Activated CD8-positive, alpha-beta memory T cell treated with anti-CD3 and anti-CD28 coated beads for 1 hour (primary cell): Measurements from ENCODE around the gene SLC6A19.

Experiments
- DNase-seq, 2 donors: peaks; one replicate each; pipeline ENCODE4 v3.0.0-alpha.2; 2020; ENCODE audit warnings: low read depth in 1 of 2; ENCODE audit errors: extremely low read depth in 1 of 2

Gene SLC6A19

DNA sequence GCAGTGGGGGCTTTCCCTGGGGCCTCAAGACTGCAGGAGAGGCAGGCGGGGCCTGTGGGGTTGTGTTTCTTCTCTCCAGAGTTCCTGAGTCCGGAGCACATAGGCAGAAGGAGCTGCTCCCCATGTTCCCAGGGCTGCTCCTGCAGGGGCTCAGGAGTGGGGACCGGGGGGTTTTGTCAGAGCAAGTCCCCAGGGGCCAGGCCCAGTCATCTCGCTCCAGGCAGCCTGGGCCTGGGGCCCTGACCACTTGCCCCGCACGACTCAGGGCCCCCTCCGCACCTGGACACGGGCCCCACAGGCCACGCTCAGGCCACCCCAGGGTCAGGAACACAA, 22.0 kb upstream of the SLC6A19 start:
- no peak for DNase-seq

DNA sequence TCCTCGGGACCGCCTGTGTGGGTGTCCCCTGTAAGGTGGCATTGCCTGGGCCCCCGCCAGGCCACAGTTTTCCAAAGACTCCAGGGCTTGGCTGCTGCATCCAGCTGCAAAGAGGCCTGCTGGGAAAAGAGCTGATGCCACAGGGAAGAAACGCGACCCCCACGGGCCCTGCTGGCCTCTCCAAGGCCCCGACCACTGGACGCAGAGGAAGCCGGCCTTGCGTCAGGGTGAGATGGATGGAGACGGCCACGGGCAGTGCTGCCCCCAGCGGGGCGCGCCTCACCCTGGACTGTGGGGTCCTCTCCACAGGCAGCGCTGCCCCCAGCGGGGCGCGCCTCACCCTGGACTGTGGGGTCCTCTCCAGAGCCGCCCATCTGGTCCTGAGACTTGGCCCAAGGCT, 21.3 kb upstream of the SLC6A19 start:
- DNase-seq: no peak

DNA sequence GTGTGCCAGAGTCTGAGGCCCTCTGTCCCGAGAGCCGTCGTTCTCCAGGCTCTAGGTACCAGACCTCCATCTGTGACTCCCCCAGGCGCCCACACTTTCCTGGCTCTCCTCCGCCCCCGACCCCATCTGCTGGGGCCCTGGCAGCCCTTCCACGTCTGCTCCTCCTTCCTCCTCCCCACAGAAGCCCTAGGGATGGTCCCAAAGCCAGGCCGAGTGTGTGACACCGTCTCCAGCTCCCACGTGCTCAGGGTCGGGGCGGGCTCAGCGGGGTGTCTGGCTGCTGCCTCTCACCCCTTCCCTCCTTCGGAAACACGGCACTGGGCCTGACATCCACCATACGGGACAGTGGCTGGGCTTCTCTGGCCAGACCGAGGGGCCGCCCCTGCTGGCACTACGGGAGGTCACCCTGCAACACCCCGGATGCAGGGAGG, 20.5 kb upstream of the SLC6A19 start:
- no peak for DNase-seq

DNA sequence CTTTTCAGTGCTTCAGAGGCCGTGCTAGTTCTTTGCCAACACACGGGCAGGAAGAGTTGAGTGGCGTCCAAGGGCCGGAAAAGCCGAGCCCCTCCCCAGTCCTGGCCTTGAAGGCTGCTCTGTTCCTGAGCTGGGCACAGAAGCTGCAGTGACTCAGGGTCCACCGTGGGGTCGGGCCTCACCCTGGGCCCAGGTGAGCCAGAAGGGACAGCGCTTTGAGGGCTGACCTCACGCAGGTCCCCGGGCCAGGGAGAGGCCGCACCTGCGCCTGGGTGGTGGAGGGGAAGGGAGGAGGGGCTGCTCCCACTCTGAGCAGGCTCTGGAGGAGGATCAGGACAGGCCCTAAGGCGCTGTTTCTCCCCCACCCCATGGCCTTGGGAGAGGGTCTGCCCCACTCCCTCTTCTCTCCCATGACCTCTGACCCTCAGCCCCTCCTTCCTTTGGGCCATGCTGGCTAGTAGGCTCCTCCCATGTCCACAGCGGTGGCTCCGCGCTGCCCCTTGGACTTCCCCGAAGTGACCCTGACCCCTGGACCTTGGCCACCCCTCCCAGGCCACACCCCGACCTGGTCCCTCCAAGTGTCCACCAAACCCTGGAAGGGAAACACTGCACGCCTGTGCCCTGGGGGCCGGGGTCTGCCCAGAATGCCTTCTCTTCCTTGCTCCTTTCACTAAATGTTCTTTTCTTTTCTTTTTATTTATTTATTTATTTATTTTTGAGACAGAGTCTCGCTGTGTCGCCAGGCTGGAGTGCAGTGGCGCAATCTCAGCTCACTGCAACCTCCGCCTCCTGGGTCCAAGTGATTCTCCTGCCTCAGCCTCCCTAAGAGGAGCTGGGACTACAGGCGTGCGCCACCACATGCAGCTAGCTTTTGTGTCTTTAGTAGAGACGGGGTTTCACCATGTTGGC, 19.7 kb upstream of the SLC6A19 start:
- DNase-seq: no peak

DNA sequence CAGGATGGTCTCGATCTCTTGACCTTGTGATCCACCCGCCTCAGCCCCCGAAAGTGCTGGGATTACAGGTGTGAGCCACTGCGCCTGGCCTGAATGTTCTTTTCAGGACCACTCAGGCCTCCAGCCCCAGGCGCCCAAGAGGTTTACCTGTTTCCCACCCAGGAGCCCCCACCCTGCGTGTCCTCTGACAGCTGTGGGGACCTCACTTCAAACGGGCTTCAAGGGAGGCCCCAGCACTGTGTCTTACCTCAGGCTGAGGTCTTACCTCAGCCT, 19.1 kb upstream of the SLC6A19 start:
- DNase-seq: no peak

DNA sequence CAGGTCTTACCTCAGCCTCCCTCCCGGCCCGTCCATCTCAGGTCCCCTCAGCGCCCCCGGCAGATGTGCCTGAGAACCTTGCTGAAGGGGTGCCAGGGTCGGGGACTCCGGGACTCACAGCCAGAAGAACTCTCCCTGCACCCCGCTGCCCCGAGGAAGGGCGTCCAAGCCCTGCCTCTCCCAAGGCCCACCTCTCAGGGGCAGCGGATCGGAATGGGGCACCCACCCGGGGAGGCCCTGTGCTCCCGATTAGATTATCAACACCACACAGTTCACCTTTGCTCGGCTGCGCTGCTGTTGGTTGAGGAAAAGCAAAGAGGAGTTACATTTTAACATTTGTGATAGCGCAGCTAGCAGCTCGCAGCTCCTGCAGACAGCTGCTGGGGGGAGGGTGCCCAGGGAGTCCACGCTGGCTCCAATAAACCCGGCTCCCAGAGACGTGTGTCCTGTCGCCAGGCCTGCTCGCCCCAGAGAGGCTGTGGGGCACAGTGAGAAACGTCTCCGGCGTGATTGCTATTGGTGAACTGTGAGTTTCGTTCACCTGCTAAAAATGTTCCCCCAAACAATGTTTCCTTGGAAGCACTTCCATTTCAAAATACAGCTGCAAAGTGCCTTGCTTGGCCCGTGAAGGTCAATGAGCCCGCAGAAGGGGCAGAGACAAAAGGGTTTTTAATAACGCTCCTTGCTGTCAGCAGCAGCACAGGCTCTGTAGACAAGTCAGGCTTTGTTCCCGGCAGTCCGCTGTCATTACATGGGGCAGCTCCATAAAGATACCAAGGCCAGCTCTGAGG, 18.6 kb upstream of the SLC6A19 start:
- no peak for DNase-seq

DNA sequence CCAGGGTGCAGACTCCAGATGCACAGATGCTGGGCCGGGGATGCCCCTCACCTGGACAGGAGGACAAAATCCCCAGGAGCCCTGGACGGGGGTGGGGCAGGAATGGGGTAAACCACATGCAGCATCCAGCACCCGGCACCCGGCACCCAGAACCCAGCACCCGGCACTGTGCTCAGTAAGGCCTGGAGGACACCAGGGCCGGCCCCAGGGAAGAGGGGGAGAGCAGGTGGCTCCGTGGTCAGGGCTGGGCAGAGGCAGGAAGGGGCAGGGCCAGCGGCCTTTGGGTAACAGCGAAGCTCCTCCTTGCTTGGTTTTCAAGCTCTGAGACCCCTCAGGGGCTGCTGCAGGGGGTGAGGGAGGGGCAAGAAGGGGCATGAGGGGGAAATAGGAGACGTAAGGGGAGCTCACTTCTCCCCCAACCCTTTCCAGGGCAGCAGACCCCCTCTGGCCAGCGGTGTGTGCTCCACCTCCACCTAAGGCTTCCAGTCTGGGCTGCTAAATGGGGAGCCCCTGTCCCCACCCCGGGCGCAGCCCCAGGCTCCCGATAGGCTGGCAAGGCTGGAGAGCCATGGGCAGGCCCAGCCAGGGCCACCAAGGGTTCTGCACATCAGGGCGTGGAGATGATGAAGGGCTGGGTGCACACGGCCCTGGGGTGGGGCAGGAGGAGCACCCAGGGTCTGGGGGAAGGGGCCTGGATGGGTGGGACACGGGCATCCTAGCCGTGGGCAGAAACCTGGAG, 17.8 kb upstream of the SLC6A19 start:
- DNase-seq: no peak

DNA sequence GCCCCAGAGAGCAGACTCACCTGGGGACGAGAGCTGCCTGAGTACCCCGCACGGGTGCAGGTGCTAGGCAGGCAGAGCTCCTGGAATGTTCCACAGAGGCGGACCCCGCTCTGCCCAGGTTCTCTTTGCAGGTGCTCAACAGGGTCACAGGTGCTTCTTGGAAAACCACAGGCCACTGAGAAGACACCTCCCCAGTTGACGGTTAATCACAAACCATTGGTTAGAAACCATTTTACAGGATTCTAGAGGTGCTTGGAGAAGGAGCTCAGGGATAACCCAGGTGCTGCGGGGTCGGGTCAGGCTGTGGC, 17.3 kb upstream of the SLC6A19 start:
- DNase-seq: no peak

DNA sequence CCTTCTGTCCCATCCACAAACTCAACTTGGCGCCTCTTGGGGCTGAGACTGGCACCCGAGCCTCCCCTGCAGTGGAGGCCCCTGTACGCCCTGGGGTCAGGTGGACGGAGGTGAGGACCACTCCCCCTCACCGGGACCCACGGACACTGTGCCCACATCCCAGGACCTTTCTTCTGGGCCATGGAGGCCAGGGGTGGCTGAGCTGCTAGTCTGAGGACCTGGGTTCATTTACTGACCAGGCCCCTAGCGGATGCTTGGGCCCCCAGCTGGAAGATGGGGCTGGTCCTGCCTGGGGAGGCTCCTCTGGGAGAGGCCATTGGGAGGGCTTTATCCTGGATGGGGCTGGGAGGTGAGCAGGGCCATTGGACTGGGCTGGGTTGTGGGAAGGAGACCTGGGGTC, 16.9 kb upstream of the SLC6A19 start:
- no peak for DNase-seq

DNA sequence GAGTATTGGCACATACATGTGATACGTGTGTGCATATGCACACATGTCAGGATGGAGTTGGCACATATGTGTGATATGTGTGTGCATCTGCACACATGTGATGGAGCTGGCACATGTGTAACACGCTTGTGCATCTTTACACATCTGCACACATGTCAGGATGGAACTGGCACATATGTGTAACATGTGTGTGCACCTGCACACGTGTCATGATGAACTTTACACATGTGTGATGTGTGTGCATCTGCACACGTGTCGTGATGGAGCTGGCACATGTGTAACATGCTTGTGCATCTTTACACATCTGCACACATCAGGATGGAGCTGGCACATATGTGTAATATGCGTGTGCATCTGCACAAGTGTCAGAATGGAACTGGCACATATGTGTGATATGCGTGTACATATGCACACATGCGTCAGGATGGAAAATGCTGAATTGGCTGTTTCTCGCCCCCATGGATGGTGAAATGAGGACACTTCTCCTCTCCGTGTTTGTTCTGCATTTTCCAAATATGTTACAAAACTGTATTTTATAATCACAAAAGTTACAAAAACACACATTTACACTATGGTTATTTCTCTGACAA, 16.3 kb upstream of the SLC6A19 start:
- DNase-seq: no peak

DNA sequence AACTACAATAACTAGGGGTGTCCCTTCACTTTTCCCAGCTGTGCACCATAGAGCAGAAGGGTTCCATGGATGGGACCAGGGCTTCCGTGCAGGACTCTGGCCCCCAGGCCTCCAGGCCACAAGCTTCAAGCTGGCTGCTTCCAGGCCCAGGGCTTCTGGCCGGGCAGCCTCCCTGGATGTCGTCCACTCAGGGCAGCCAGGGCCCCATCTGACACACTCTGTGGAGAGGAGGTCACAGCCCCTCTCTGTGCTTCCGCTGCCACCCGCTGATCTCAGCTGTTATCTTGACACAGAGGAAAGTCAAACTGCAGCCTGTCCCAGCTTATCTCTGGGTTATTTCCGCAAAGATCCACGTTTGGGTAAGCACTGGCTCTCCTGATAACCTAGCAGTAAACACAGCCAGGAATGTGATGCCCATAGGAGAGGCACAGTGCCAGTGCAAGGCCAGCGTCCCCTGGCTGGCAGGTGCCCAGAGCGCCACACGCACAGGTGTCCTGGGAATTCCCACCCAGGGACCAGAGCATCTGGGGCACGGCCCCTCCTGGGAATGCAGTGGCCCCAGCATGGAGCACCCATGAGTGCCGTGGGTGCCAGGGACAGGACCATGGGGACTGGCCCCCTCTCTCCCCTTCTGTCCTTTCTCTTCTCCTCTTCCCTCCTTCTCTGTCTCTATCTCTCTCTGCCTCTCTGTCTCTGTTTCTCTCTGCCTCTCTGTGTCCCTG, 15.6 kb upstream of the SLC6A19 start:
- no peak for DNase-seq

DNA sequence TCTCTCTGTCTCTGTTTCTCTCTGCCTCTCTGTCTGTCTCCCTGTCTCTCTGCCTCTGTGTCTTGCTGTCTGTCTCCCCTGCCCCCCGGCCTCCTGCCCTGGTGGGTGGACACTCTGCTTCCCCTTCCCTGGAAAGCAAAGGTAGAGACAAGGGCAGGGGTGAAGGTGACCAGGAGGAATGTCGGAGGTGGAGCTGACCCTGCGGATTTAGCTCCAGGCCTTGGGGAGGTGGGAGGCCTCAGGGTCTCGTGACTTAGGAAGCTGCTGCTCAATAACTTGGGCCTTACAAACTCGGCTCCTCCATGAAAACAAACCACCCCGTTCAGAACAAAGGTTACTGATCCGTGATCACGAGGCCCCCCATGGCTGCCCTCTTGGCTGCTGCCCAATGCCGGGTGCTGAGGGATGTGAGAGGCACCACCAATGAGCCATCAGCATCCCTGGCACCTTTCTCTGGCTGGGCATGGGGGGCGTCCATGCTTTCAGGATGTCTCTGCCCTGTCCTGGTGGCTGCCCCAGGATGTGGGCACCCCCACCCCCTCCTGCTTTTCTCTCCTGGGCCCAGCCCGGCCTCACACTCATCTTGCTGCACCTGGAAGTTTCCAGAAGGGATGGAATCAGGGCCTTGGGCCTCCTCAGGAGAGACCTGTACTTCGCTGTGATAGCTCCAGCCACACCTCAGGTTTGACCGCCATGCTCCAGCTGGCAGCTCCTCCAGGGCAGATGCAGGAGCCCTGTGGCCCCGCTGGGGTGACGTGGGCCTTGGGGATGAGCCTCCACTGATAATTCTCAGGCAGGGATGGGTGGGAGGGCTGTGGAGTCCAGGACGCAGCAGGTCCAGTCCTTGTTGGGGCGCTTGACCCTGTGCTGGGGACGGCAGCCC, 14.8 kb upstream of the SLC6A19 start:
- DNase-seq: no peak

DNA sequence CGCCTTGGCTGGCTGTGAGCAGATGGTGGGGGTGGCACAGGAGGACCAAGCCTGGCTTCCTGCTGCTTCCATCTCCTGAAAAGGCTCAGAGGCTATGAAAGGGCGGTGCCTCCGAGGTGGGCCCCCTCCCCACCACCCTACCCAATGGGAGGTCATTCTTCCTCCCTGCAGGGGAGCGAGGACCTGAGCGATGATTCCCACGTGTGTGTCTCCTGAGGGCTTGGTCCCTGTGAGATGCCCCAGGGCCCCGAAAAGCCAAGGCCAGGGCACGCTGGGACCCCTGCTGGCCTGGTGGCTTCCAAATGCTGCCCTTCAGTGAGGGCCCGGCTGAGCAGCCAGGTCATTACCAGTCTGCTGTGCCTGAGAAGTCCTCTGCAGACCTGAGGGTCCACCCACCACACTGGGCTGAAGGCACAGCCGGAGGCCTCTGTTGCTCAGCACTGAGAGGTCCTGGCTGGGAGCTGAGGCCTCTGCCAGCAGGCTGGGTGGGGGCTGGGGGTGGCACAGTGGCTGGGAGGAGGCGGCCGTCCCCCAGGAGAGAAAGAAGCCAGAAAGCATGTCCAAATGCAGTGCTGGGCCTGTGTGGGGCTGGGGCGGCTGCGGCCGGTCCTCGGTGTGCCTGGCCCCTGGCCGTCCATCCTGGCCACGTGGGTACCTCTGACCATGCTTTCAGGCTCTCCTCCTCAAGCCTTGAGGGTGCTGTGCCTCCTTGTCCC, 14.0 kb upstream of the SLC6A19 start:
- DNase-seq: no peak

DNA sequence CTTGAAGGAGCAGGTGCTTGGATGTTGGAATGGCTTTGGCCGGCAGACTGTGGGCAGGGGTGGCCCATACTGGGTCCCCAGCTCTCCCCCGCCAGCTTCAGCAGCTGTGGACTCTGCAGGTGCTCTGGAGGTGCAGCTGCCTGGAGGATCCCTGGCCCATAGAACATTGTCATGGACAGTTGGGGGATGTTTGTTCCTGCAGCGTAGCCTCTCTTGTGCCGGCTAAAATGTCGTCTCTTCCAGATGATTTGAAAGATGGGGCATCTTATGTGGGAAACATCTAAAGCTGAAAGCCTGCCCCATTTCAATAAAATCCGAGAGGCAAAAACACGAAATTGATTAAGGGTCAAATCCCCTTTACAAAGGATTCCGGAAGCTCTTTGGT, 13.5 kb upstream of the SLC6A19 start:
- DNase-seq: no peak

DNA sequence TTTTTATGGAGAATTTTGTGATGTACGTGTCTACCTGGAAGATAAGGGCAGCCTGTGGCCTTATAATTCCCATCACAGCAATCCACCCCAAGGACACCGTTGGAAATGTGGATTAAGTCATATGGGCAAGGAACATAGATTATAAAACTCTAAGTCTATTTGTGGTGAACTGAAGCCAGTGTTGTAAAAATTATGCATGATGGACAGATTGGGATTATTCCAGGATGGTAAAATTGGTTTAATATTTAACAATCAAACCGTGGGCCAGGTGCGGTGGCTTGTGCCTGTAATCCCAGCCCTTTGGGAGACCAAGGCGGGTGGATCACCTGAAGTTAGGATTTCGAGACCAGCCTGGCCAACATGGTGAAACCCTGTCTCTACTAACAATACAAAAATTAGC, 12.9 kb upstream of the SLC6A19 start:
- no peak for DNase-seq

DNA sequence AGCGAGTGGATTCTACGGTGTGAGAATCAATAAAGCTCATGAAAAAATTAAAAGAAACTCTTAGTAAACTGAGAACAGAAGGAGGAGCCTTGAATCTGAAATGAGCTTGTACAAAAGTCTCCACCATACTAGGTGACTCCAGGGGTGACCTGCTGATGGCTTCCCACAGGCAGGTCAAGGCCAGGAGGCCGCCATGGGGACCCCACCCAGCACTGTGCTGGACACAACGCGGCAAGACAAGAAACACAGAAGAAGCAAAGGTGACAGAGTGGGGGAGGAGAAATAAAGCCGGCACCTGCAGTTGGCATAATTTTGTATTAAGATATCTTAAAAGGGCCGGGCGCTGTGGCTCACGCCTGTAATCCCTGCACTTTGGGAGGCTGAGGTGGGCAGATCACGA, 12.1 kb upstream of the SLC6A19 start:
- no peak for DNase-seq

DNA sequence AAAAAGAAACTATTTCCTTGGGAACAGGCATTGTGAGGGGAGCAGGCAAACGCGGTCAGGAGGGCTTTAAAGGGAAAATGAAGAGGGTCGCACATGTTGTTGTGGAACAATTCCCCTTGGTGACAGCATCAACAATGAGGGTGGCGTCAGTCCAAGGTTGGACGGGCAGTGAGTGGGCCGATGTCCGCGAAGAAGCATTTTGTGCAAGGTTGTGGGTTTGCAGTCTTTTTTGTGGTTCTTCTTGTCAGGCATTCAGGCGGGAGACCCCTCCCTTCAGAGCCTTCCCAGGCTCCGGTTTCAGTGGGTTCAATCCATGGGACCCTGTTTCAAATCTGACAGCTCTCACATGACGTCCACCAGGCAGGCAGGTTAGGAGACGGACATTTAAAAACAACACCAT, 11.1 kb upstream of the SLC6A19 start:
- DNase-seq: no peak

DNA sequence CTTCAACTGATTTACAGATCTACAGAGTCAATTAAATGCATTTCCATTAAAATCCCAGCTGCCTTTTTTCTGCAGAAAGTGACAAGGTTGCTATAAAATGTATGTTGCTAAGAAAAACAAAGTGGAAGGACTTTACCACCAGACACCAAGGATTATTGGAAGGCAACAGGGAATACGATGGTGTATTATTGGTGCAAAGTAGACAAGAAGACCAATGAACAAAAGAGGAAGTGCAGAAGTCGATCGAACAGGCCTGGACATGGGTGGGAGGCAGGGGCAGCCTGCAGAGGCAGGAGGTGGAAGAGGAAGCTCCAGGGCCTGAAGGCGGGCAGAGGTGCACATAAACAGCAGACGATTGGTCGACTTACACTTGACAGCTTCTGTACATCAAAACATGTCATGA, 10.6 kb upstream of the SLC6A19 start:
- DNase-seq: no peak

DNA sequence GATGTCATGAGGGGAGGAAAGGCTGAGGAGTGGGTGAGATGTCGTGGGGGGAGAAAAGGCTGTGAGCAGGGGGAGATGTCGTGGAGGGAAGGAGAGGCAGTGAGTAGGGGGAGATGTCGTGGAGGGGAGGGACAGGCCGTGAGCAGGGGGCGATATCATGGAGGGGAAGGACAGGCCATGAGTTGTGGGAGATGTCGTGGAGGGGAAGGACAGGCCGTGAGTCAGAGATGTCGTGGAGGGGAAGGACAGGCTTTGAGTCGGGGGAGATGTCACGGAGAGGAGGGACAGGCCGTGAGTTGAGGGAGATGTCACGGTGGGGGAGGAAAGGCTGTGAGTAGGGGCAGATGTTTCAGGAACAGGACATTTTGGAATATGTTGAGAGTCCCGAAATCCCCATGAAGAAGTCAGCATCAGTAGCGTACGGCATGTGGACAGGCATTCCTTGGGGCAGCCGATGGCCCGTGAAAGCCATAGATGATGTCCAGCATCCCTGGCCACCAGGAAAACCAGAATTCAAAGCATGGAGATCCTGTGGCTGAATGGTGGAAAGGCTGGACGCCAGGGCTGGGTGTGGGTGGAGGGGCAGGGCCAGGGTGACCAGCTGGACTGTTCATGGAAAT, 8.3 kb upstream of the SLC6A19 start:
- no peak for DNase-seq
